Astrocyte (in vitro differentiated cells and primary cell): ENCODE results near the gene FBXO7.

Experiments
- CTCF ChIP-seq: IDR thresholded peaks from 2 replicates; pipeline ENCODE4 v1.5.1; 2011; ENCODE audit warnings: low read depth, mild to moderate bottlenecking, inconsistent platforms, low read length, moderate library complexity; ENCODE audit not compliant: insufficient read depth
- EZH2 ChIP-seq: IDR thresholded peaks from 2 replicates; pipeline ENCODE4 v1.6.1; 2012; ENCODE audit warnings: mild to moderate bottlenecking, low read length, inconsistent platforms; ENCODE audit not compliant: insufficient read depth

GRCh38 chr22:32541481-32541880 lies 66.9 kb downstream of the FBXO7 start:
- TF ChIP-seq CTCF (no peak), EZH2 (no peak)
